Fibroblast of mammary gland (primary cell): ENCODE measurements around the gene ANKRD60.

Experiments
- DNase-seq: peaks from one replicate; pipeline ENCODE4 v3.0.0-alpha.2; 2010; ENCODE audit warnings: low read depth
- H3K4me3 ChIP-seq: 2 replicates; pipeline ENCODE4 v1.5.1; 2011; ENCODE audit warnings: low read depth, mild to moderate bottlenecking, low read length, moderate library complexity; ENCODE audit not compliant: control insufficient read depth
- TF ChIP-seq, protein P1 (sequence below): conservative IDR thresholded peaks from 2 replicates; pipeline ENCODE4 v1.5.1; 2011; ENCODE audit warnings: low read depth, low read length, inconsistent platforms; ENCODE audit not compliant: control insufficient read depth, insufficient read depth

Gene ANKRD60

GRCh38 chr20:58173091-58173490 lies 55.4 kb downstream of the ANKRD60 start:
- no peak overlapping the region for H3K4me3 ChIP-seq
- no peak for DNase-seq
- TF ChIP-seq, protein P1, sequence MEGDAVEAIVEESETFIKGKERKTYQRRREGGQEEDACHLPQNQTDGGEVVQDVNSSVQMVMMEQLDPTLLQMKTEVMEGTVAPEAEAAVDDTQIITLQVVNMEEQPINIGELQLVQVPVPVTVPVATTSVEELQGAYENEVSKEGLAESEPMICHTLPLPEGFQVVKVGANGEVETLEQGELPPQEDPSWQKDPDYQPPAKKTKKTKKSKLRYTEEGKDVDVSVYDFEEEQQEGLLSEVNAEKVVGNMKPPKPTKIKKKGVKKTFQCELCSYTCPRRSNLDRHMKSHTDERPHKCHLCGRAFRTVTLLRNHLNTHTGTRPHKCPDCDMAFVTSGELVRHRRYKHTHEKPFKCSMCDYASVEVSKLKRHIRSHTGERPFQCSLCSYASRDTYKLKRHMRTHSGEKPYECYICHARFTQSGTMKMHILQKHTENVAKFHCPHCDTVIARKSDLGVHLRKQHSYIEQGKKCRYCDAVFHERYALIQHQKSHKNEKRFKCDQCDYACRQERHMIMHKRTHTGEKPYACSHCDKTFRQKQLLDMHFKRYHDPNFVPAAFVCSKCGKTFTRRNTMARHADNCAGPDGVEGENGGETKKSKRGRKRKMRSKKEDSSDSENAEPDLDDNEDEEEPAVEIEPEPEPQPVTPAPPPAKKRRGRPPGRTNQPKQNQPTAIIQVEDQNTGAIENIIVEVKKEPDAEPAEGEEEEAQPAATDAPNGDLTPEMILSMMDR, result no peak

DNA sequence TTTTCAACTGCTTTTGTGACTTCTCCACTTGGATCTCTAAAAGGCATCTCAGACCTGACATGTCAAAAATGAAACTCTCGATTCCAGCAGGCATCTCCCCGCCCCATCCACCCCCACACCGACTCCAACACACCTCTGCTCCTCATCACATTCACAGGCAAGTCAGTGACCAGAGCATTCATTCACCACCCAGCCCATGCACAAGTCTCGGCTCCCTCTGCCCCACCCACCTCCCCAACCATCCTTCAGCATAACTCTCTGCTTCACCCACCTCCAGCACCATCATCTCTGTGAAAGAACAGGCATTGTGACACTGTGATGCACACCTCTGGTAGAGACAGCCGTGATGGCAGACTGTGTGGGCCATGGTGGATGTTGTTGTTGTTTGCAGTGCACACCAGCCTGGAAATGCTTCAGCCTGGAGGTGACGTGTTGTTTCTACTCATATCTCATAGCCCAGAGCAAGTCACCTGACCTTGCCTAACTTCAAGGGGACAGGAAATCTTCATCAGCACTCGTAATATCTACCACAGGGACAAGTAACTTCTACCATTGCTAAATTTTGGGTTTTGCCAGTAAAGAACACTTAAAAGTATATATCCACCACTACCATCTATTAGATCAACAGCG lies 56.5 kb downstream of the ANKRD60 start:
- TF ChIP-seq, protein P1, result no peak
- H3K4me3 ChIP-seq, result no peak overlapping the region
- DNase-seq, result no peak

GRCh38 chr20:58169450-58169849 lies 59.0 kb downstream of the ANKRD60 start:
- no peak overlapping the region for H3K4me3 ChIP-seq
- TF ChIP-seq, protein P1, result no peak
- DNase-seq, result peak; percentile 73

DNA sequence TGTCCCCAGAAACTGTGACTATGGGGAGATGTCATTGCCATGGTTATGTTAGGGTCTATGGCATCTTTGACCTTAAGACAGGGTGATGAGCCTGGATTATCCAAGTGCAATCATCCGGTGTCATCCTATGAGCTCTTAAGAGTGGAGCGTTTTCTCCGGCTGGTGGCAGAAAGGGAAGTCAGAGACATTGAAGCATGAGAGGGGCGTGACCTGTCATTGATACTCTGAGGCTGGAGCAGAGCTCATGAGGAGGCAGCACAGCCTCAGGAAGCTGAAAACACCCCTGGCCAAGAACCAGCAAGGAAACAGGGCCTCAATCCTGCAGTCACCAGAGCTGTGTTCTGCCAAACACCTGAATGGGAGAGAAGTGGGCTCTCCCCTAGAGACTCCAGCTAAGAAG lies 59.6 kb downstream of the ANKRD60 start:
- TF ChIP-seq, protein P1, result no peak
- no peak overlapping the region for H3K4me3 ChIP-seq
- DNase-seq, result no peak

DNA sequence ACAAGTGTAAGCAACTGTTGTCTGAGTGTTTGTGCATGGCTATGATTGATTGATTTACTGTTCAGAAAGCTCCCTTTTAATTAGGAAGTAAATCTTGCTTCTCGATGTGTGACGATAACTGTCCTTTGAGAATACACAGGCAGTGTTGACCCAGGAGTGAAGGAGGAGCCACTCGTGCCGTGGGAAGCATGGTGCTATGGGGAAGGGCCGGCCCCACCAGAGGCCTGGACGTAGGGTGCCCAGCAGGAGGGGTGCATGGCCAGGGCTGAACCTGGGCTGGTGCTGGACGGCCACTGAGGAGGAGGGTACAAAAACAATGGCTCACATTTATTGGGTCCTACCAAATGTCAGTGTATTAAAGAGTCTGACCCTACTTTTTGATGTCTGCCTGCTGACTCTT lies 60.7 kb downstream of the ANKRD60 start:
- DNase-seq, result no peak
- H3K4me3 ChIP-seq, result no peak overlapping the region

More for the DNA sequence above, 60.7 kb downstream of the ANKRD60 start:
- TF ChIP-seq, protein P1, result no peak
